Omental fat pad (tissue), 4 donors: ENCODE measurements around the gene POP4. TPM values are rescaled to one million over a fixed set of nuclear protein-coding genes. Genes with fewer than 3 reads are reported as not detected.

Experiments
- ATAC-seq: fragments of 150-250 bp; one replicate; pipeline ENCODE4 v1.9.1; 2016; ENCODE audit warnings: mild to moderate bottlenecking, moderate library complexity; ENCODE audit not compliant: low FRiP score
- DNase-seq: peaks from one replicate; pipeline ENCODE4 v3.0.0-alpha.2; 2019; ENCODE audit warnings: low spot score
- CTCF ChIP-seq, 3 donors: fragments of 450-650 bp; IDR thresholded peaks; one replicate each; pipeline ENCODE4 v1.5.1; 2016 to 2017; ENCODE audit warnings: antibody characterized with exemption in 3 of 3, mild to moderate bottlenecking in 3 of 3, moderate library complexity in 2 of 3
- total RNA-seq, 4 donors: library from RNA; depleted of rRNA; stranded (reverse); fragments of >200 nt; gene quantifications; one replicate each; pipeline ENCODE4 v1.1.0, GENCODE V29; 2016

Gene POP4
- total RNA-seq, 4 donors from 2014 or later = 52.9 to 62.4 (median 55.0) TPM

GRCh38 chr19:29587518-29587986 is 18.5 kb upstream of the POP4 start:
- no peak for TF ChIP-seq CTCF (IDR thresholded peaks at IDR 0.05)
- ATAC-seq = no peak
- DNase-seq = no peak

GRCh38 chr19:29588095-29588494 is 18.0 kb upstream of the POP4 start:
- TF ChIP-seq CTCF (IDR thresholded peaks at IDR 0.05) = no peak
- no peak for DNase-seq
- no peak for ATAC-seq

GRCh38 chr19:29590278-29590677 is 15.8 kb upstream of the POP4 start:
- DNase-seq (no peak), ATAC-seq (no peak)
- no peak for TF ChIP-seq CTCF (IDR thresholded peaks at IDR 0.05)

- TF ChIP-seq CTCF (IDR thresholded peaks at IDR 0.05) = no peak
- DNase-seq (no peak), ATAC-seq (no peak)
These were observed 14.4 kb upstream of the POP4 start for GRCh38 chr19:29591670-29592069.

GRCh38 chr19:29593869-29594268 is 12.2 kb upstream of the POP4 start:
- no peak for DNase-seq
- ATAC-seq = no peak
- TF ChIP-seq CTCF (IDR thresholded peaks at IDR 0.05) = no peak

- TF ChIP-seq CTCF (IDR thresholded peaks at IDR 0.05) = no peak
- no peak for DNase-seq
- ATAC-seq = no peak
These were observed 9.9 kb upstream of the POP4 start for GRCh38 chr19:29596080-29596727.

- ATAC-seq = no peak
- no peak for DNase-seq
- TF ChIP-seq CTCF (IDR thresholded peaks at IDR 0.05) = no peak
These were observed 9.1 kb upstream of the POP4 start for GRCh38 chr19:29596885-29597525.
